HG02840 (cell line): ENCODE measurements around the gene LBX1.
"Not testable (repeated sequence)": the region's sequence is repeated elsewhere in the genome, so short reads cannot be mapped to it uniquely, and the experiment has no call there.

Source experiments
- ATAC-seq: cut with Tn5 transposase; IDR thresholded peaks from one replicate; pipeline ENCODE4 v1.9.1; 2021; ENCODE audit warnings: mild to moderate bottlenecking, moderate library complexity, moderate number of reproducible peaks; ENCODE audit not compliant: unreplicated experiment, low FRiP score

LBX1 gene

GRCh38 chr10:101215397-101216206, 13.7 kb downstream of the LBX1 start:
- ATAC-seq, result no peak

- ATAC-seq, result no peak
These were observed 14.5 kb downstream of the LBX1 start for GRCh38 chr10:101214446-101215396.

GRCh38 chr10:101208543-101208942, 20.7 kb downstream of the LBX1 start:
- ATAC-seq, result no peak

GRCh38 chr10:101207026-101207425, 22.2 kb downstream of the LBX1 start:
- ATAC-seq, result no peak

GRCh38 chr10:101202667-101203066, 26.6 kb downstream of the LBX1 start:
- not testable (repeated sequence) for ATAC-seq

GRCh38 chr10:101198326-101198977, 30.8 kb downstream of the LBX1 start:
- ATAC-seq, result not testable (repeated sequence)

GRCh38 chr10:101195921-101196320, 33.3 kb downstream of the LBX1 start:
- no peak for ATAC-seq

- no peak for ATAC-seq
These were observed 39.5 kb downstream of the LBX1 start for GRCh38 chr10:101189461-101190401.

GRCh38 chr10:101188942-101189341, 40.3 kb downstream of the LBX1 start:
- ATAC-seq, result no peak

GRCh38 chr10:101183458-101184183, 45.6 kb downstream of the LBX1 start:
- ATAC-seq, result no peak

GRCh38 chr10:101182936-101183335, 46.3 kb downstream of the LBX1 start:
- ATAC-seq, result no peak
